ENCODE data around the gene ZNF581. TPM values are rescaled to one million over a fixed set of nuclear protein-coding genes. Genes with fewer than 3 reads are reported as not detected.

The ZNF581 gene
- polyA plus RNA-seq, 1 experiment: 31.3 TPM

- no peak for DNase-seq (ENCODE audit: low read depth)
- no peak for TF ChIP-seq CTCF (IDR thresholded peaks at IDR 0.05; ENCODE audit: insufficient read depth, low read depth, low read length)
- Histone ChIP-seq H3K4me3 (ENCODE audit: low read depth, low read length) (no peak overlapping the region), H3K27me3 (ENCODE audit: control insufficient read depth, insufficient read depth, low read length) (no peaks in the 10 kb centered on the region), H3K36me3 (ENCODE audit: control insufficient read depth, insufficient read depth, low read length) (peaks cover 47% of the 10 kb centered on the region)
- POLR2A ChIA-PET: no interaction called here
- CTCF ChIA-PET: no interaction called here
These were observed 25.3 kb downstream of the ZNF581 start for GRCh38 chr19:55668603-55669348.

DNA sequence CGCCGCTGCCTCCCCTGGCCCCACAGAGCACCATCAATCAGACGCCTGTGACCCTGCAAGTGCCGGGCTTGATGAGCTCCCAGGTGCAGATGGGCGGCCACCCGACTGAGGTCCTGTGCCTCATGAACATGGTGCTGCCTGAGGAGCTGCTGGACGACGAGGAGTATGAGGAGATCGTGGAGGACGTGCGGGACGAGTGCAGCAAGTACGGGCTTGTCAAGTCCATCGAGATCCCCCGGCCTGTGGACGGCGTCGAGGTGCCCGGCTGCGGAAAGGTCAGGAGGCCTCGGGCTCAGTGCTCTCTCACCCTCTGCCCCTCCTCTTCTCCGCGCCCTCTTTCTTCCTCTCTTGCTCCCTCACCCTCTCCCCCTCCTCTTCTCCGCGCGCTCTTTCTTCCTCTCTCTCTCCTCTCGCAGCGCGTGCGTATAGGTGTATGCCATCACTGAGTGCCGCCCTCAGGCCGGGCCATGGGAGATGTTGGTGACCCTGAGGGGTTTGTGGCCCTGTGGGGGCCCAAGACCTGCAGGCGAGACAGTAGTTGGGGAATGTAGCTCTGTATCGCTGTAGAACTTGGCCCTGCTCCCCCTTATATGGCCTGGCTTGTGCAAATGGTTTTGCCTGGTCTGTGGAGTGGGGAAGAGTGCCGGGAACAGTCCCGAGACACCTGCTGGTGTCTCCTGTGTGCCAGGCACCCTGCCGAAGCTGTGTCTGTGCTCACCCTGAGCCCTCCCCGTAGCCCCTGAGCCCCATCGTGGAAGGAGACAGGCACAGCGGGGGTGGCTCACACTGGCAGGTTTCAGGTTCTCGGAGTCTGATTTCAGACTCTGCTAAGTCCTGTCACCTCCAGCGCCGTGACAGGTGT lies 26.2 kb downstream of the ZNF581 start:
- ChIA-PET POLR2A (no interaction called here), CTCF (no interaction called here)
- Histone ChIP-seq H3K36me3 (ENCODE audit: control insufficient read depth, insufficient read depth, low read length) (peaks cover 40% of the 10 kb centered on the region), H3K4me3 (ENCODE audit: low read depth, low read length) (no peak overlapping the region), H3K27me3 (ENCODE audit: control insufficient read depth, insufficient read depth, low read length) (no peaks in the 10 kb centered on the region)
- DNase-seq (ENCODE audit: low read depth): no peak
- TF ChIP-seq CTCF (IDR thresholded peaks at IDR 0.05; ENCODE audit: insufficient read depth, low read depth, low read length): no peak

- ChIA-PET POLR2A (no interaction called here), CTCF (interaction anchor here (1.2 to 2.0 kb wide), 7 partner anchors 8 to 38 kb away, joined by 4 to 17 read pairs (median 5); partner anchors contain the start of gene U2AF2)
- Histone ChIP-seq H3K4me3 (ENCODE audit: low read depth, low read length) (no peak overlapping the region), H3K36me3 (ENCODE audit: control insufficient read depth, insufficient read depth, low read length) (peaks cover 40% of the 10 kb centered on the region), H3K27me3 (ENCODE audit: control insufficient read depth, insufficient read depth, low read length) (no peaks in the 10 kb centered on the region)
- no peak for TF ChIP-seq CTCF (IDR thresholded peaks at IDR 0.05; ENCODE audit: insufficient read depth, low read depth, low read length)
- no peak for DNase-seq (ENCODE audit: low read depth)
These were observed 27.0 kb downstream of the ZNF581 start for GRCh38 chr19:55670280-55671053.

- TF ChIP-seq CTCF (IDR thresholded peaks at IDR 0.05; ENCODE audit: insufficient read depth, low read depth, low read length): no peak
These were observed 27.6 kb downstream of the ZNF581 start for GRCh38 chr19:55671054-55671378.

More at GRCh38 chr19:55671054-55671378, 27.6 kb downstream of the ZNF581 start:
- no peak overlapping the region for H3K4me3 ChIP-seq (ENCODE audit: low read depth, low read length)
- H3K27me3 ChIP-seq (ENCODE audit: control insufficient read depth, insufficient read depth, low read length): no peaks in the 10 kb centered on the region
- CTCF ChIA-PET: interaction anchor here (1.0 to 2.0 kb wide), 11 partner anchors 9 to 45 kb away, joined by 3 to 17 read pairs (median 4); partner anchors contain the start of genes CCDC106 and U2AF2
- POLR2A ChIA-PET: no interaction called here
- H3K36me3 ChIP-seq (ENCODE audit: control insufficient read depth, insufficient read depth, low read length): peaks cover 38% of the 10 kb centered on the region
- DNase-seq (ENCODE audit: low read depth): no peak
